ENCODE measurements around the gene ITGA5.

ITGA5 gene

DNA sequence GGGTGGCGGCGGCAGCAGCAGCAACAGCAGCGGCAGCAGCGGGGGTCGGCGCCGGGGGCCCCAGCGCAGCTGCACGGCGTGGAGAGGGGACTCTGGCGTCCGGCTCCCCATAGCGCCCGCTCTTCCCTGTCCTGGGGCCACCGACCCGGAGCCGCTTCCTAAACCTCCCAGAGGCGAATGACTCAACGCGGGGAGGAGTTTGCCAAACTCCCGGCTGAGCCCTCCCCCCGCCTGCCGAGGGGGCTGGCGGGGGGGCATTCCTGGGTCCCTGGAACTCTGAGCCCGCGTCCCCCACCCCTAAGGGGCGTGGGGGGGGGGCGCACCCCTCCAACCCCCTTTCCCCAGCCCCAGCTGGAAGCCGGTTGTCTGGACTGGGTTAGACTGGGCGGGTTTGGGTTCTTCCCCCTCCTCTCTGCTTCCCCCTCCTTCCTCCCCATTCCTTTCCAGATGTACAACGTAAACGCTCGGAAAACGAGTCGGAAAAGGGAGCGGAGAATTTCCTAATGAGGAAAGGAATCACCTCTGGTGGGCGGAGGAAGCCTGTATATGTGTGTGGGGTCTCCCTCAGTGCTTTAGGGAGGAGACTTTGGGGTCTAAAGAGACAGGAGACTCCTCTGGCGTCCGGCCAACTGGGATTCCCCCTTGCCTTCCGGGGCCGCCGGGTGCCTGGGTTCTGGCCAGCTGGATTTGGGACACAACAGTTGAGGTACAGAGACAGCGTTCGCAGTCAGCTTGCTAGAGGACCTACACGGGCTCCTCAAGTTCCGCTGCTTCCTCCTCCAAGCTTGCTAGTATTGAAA is at the start of gene ITGA5:
TSS of gene ITGA5 (minus strand) at position 179 of the 800 bp plus-strand sequence. CDS start at position 111, 68 bp downstream.
- Histone ChIP-seq H3K27ac (ENCODE audit: low read depth, low read length) (peak within 1 kb of the TSS; percentile 99), H3K9ac (ENCODE audit: low read length) (peak within 1 kb of the TSS; percentile 99), H3K4me3 (ENCODE audit: low read depth in 1 of 2, low read length in 2 of 2) (peak within 1 kb of the TSS; percentile 58 to 99), H3K27me3 (ENCODE audit: control insufficient read depth in 1 of 2, insufficient read depth in 2 of 2, low read length in 2 of 2) (no peaks in the 10 kb centered on the region), H3K9me3 (ENCODE audit: low read length) (no peaks in the 10 kb centered on the region), H3K36me3 (ENCODE audit: insufficient read depth, low read length) (peaks cover 5% of the 10 kb centered on the region), H3K4me1 (ENCODE audit: insufficient read depth, low read length) (peaks cover 62% of the 10 kb centered on the region)

GRCh38 chr12:54465857-54466523 is 46.9 kb upstream of the ITGA5 start:
- Histone ChIP-seq H3K36me3 (ENCODE audit: insufficient read depth, low read length) (no peaks in the 10 kb centered on the region), H3K27me3 (ENCODE audit: control insufficient read depth in 1 of 2, insufficient read depth in 2 of 2, low read length in 2 of 2) (no peaks in the 10 kb centered on the region), H3K9me3 (ENCODE audit: low read length) (no peaks in the 10 kb centered on the region), H3K27ac (ENCODE audit: low read depth, low read length) (no peak overlapping the region), H3K4me3 (ENCODE audit: low read depth in 1 of 2, low read length in 2 of 2) (no peak overlapping the region), H3K4me1 (ENCODE audit: insufficient read depth, low read length) (peaks cover 11% of the 10 kb centered on the region), H3K9ac (ENCODE audit: low read length) (no peak overlapping the region)

DNA sequence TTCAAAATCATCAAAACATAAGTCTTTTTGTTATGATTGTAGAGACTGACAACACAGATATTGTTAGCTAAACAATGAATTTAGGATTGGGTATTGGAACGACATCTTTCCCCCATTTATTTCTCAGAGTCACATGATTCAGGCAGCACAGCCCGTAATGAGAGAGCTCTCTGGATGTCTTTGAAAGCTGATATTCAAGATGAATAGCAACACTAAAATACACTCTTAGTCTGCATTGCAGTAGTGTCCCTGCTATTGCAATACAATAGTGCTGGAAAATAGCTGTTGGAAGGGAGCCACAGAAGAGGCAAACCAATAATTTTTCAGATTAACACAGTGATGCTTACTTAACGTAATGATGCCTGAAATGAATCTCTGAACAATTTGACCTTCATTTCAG is 44.4 kb upstream of the ITGA5 start:
- Histone ChIP-seq H3K27ac (ENCODE audit: low read depth, low read length) (no peak overlapping the region), H3K36me3 (ENCODE audit: insufficient read depth, low read length) (no peaks in the 10 kb centered on the region), H3K9me3 (ENCODE audit: low read length) (no peaks in the 10 kb centered on the region), H3K4me3 (ENCODE audit: low read depth in 1 of 2, low read length in 2 of 2) (no peak overlapping the region), H3K9ac (ENCODE audit: low read length) (no peak overlapping the region), H3K27me3 (ENCODE audit: control insufficient read depth in 1 of 2, insufficient read depth in 2 of 2, low read length in 2 of 2) (no peaks in the 10 kb centered on the region), H3K4me1 (ENCODE audit: insufficient read depth, low read length) (peaks cover 11% of the 10 kb centered on the region)

DNA sequence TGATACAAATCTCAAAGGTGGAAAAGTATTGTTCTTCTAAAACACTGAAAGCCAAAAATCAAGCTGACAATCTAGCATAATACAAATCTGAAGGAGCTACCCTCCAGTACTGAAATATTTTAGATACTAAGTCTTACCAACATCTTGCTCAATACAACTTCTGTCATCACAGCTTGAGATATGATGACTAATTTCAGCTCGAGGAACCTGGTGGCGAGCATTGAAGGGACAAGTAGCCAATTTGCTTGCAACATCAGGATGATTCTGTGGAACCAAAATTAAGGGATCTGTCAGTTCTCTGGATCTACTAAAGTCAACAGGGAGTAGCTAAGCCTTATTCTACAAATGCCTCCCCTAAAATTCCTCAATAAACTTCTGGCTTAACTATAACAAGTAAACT is 44.0 kb upstream of the ITGA5 start:
- H3K36me3 ChIP-seq (ENCODE audit: insufficient read depth, low read length): no peaks in the 10 kb centered on the region
- no peak overlapping the region for H3K27ac ChIP-seq (ENCODE audit: low read depth, low read length)
- peaks cover 11% of the 10 kb centered on the region for H3K4me1 ChIP-seq (ENCODE audit: insufficient read depth, low read length)
- H3K9ac ChIP-seq (ENCODE audit: low read length): no peak overlapping the region
- H3K4me3 ChIP-seq (ENCODE audit: low read depth in 1 of 2, low read length in 2 of 2): no peak overlapping the region
- H3K27me3 ChIP-seq (ENCODE audit: control insufficient read depth in 1 of 2, insufficient read depth in 2 of 2, low read length in 2 of 2): no peaks in the 10 kb centered on the region
- no peaks in the 10 kb centered on the region for H3K9me3 ChIP-seq (ENCODE audit: low read length)

- Histone ChIP-seq H3K9me3 (ENCODE audit: low read length) (no peaks in the 10 kb centered on the region), H3K27ac (ENCODE audit: low read depth, low read length) (no peak overlapping the region), H3K36me3 (ENCODE audit: insufficient read depth, low read length) (no peaks in the 10 kb centered on the region), H3K27me3 (ENCODE audit: control insufficient read depth in 1 of 2, insufficient read depth in 2 of 2, low read length in 2 of 2) (no peaks in the 10 kb centered on the region), H3K4me3 (ENCODE audit: low read depth in 1 of 2, low read length in 2 of 2) (no peak overlapping the region), H3K4me1 (ENCODE audit: insufficient read depth, low read length) (peaks cover 13% of the 10 kb centered on the region), H3K9ac (ENCODE audit: low read length) (no peak overlapping the region)
Measured at GRCh38 chr12:54460317-54460923, 41.4 kb upstream of the ITGA5 start.

DNA sequence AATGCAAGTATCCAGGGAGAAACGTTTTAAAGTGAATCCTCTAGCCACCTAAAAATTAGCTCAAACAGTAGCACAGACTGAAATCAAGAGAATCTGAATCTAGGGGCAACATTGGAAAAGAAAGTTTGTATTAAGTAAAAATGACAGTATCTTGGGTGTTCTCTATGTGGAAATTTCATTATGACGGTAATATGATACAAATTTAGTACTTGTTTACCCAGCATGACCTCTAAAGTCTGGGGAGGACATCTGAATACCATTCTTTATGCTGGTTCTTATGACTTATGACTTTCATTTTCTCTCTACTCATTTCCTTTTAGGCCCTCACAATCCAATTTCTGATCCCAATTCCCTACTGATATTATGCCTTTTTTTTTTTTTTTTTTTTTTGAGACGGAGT is 40.3 kb upstream of the ITGA5 start:
- Histone ChIP-seq H3K27me3 (ENCODE audit: control insufficient read depth in 1 of 2, insufficient read depth in 2 of 2, low read length in 2 of 2) (no peaks in the 10 kb centered on the region), H3K9ac (ENCODE audit: low read length) (no peak overlapping the region), H3K4me1 (ENCODE audit: insufficient read depth, low read length) (peaks cover 15% of the 10 kb centered on the region), H3K9me3 (ENCODE audit: low read length) (no peaks in the 10 kb centered on the region), H3K27ac (ENCODE audit: low read depth, low read length) (no peak overlapping the region), H3K4me3 (ENCODE audit: low read depth in 1 of 2, low read length in 2 of 2) (no peak overlapping the region), H3K36me3 (ENCODE audit: insufficient read depth, low read length) (no peaks in the 10 kb centered on the region)

DNA sequence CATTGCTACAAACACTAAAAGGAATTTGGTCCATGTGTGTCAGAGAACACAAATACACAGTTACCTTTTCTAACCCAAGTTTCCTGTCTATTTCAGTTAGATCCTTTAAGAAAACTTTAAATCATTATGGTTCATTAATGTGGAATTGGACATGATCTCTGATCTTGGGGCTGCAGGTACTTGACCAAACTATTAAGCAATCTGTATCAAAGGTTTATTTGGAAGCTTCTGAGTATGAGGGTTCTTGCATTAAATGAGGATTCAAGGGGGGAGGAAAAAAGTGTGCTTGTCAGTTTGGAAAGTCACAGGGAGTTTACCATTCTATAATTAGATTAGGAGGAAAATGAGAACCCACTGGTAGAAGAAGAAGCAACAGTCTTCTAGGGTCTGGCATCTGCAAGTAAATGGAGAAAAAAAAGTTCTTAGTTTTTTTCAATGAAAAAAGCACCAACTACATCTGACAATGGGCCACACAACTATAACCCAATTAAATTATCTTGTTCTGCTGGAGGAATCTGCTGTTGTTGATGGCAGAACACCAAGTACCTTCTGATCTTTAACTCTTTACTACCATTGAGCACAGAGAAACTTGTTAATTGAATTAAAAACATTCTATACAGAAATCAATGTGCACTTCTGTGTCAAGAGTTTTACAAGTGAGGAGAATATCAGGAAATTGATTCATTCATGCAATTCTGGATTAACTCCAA is 36.8 kb upstream of the ITGA5 start:
- Histone ChIP-seq H3K9me3 (ENCODE audit: low read length) (no peaks in the 10 kb centered on the region), H3K36me3 (ENCODE audit: insufficient read depth, low read length) (no peaks in the 10 kb centered on the region), H3K27ac (ENCODE audit: low read depth, low read length) (no peak overlapping the region), H3K27me3 (ENCODE audit: control insufficient read depth in 1 of 2, insufficient read depth in 2 of 2, low read length in 2 of 2) (no peaks in the 10 kb centered on the region), H3K4me1 (ENCODE audit: insufficient read depth, low read length) (peaks cover 10% of the 10 kb centered on the region), H3K9ac (ENCODE audit: low read length) (no peak overlapping the region), H3K4me3 (ENCODE audit: low read depth in 1 of 2, low read length in 2 of 2) (no peak overlapping the region)

DNA sequence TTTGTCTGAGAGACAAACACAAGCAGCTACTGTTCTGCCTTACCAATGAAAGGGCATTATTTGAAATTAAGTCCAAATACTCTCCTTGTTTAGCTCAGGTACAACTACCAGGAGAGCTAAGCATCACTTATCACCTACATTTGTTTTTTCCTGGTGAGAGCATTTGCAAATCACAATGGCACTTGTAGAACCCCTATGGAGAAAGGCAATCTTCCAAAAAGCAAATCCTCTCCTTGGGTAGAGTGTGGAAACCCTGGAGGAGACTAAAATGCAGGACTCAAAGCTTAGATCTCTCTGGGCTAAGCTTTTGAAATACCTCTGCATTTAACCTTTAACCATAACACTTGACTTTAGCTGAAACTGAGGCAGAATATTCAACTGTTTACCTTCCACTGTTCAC is 33.6 kb upstream of the ITGA5 start:
- H3K9ac ChIP-seq (ENCODE audit: low read length): no peak overlapping the region
- no peaks in the 10 kb centered on the region for H3K36me3 ChIP-seq (ENCODE audit: insufficient read depth, low read length)
- no peak overlapping the region for H3K4me3 ChIP-seq (ENCODE audit: low read depth in 1 of 2, low read length in 2 of 2)
- peaks cover 10% of the 10 kb centered on the region for H3K4me1 ChIP-seq (ENCODE audit: insufficient read depth, low read length)
- no peaks in the 10 kb centered on the region for H3K27me3 ChIP-seq (ENCODE audit: control insufficient read depth in 1 of 2, insufficient read depth in 2 of 2, low read length in 2 of 2)
- no peaks in the 10 kb centered on the region for H3K9me3 ChIP-seq (ENCODE audit: low read length)
- no peak overlapping the region for H3K27ac ChIP-seq (ENCODE audit: low read depth, low read length)

DNA sequence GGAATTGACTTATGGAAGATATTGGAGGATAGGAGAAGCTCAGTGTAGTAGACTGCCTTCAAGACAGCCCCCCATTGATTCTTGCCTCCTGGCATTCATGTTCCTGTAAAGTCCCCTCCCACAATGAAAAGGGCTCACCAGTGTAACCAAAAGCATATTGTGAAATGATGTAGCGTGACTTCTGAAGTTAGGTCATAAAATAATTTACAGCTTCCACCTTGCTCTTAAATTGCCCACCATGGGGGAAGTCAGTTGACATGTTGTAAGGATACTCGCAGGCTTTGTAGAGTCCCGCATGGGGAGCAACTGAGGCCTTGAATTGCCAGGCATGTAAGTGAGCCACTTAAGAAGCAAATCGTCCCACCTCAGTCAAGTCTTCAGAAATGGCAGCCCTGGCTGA is 29.3 kb upstream of the ITGA5 start:
- H3K36me3 ChIP-seq (ENCODE audit: insufficient read depth, low read length): no peaks in the 10 kb centered on the region
- no peaks in the 10 kb centered on the region for H3K9me3 ChIP-seq (ENCODE audit: low read length)
- no peak overlapping the region for H3K9ac ChIP-seq (ENCODE audit: low read length)
- no peak overlapping the region for H3K4me3 ChIP-seq (ENCODE audit: low read depth in 1 of 2, low read length in 2 of 2)
- H3K27me3 ChIP-seq (ENCODE audit: control insufficient read depth in 1 of 2, insufficient read depth in 2 of 2, low read length in 2 of 2): no peaks in the 10 kb centered on the region
- no peak overlapping the region for H3K27ac ChIP-seq (ENCODE audit: low read depth, low read length)
- H3K4me1 ChIP-seq (ENCODE audit: insufficient read depth, low read length): no peaks in the 10 kb centered on the region

- H3K4me1 ChIP-seq (ENCODE audit: insufficient read depth, low read length): peaks cover 3% of the 10 kb centered on the region
- no peaks in the 10 kb centered on the region for H3K36me3 ChIP-seq (ENCODE audit: insufficient read depth, low read length)
- H3K27me3 ChIP-seq (ENCODE audit: control insufficient read depth in 1 of 2, insufficient read depth in 2 of 2, low read length in 2 of 2): no peaks in the 10 kb centered on the region
- no peak overlapping the region for H3K9ac ChIP-seq (ENCODE audit: low read length)
- no peak overlapping the region for H3K27ac ChIP-seq (ENCODE audit: low read depth, low read length)
- no peak overlapping the region for H3K4me3 ChIP-seq (ENCODE audit: low read depth in 1 of 2, low read length in 2 of 2)
- H3K9me3 ChIP-seq (ENCODE audit: low read length): no peaks in the 10 kb centered on the region
Measured at GRCh38 chr12:54447917-54448316, 28.9 kb upstream of the ITGA5 start.

DNA sequence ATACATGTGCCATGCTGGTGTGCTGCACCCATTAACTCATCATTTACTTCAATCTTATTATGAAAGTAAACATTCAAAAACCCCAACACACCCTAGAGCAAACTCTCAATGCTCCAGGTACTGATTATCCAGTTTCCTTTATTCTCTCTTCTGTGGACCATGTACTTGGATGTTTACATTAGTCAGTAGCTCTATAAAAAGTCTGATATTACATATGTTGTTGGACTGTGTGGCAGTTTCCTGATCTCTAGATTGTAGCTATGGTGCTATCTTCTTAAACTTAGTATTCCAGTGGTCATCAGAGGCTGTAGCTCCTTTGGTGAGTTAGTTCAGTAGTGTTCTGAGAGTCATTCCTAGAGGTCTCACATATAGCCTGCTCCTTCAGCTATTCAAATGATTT is 25.1 kb upstream of the ITGA5 start:
- H3K4me3 ChIP-seq (ENCODE audit: low read depth in 1 of 2, low read length in 2 of 2): no peak overlapping the region
- no peaks in the 10 kb centered on the region for H3K9me3 ChIP-seq (ENCODE audit: low read length)
- peaks cover 19% of the 10 kb centered on the region for H3K4me1 ChIP-seq (ENCODE audit: insufficient read depth, low read length)
- no peaks in the 10 kb centered on the region for H3K27me3 ChIP-seq (ENCODE audit: control insufficient read depth in 1 of 2, insufficient read depth in 2 of 2, low read length in 2 of 2)
- no peak overlapping the region for H3K27ac ChIP-seq (ENCODE audit: low read depth, low read length)
- no peaks in the 10 kb centered on the region for H3K36me3 ChIP-seq (ENCODE audit: insufficient read depth, low read length)
- no peak overlapping the region for H3K9ac ChIP-seq (ENCODE audit: low read length)

All from muscle layer of colon (tissue), 2 donors.